HG02938 (cell line): ENCODE data around the gene CAD.
"Not testable (repeated sequence)": the region's sequence is repeated elsewhere in the genome, so short reads cannot be mapped to it uniquely, and the experiment has no call there.

Experiments used
- ATAC-seq: cut with Tn5 transposase; IDR thresholded peaks from one replicate; pipeline ENCODE4 v1.9.1; 2021; ENCODE audit warnings: mild to moderate bottlenecking, moderate library complexity; ENCODE audit not compliant: unreplicated experiment

CAD gene

DNA sequence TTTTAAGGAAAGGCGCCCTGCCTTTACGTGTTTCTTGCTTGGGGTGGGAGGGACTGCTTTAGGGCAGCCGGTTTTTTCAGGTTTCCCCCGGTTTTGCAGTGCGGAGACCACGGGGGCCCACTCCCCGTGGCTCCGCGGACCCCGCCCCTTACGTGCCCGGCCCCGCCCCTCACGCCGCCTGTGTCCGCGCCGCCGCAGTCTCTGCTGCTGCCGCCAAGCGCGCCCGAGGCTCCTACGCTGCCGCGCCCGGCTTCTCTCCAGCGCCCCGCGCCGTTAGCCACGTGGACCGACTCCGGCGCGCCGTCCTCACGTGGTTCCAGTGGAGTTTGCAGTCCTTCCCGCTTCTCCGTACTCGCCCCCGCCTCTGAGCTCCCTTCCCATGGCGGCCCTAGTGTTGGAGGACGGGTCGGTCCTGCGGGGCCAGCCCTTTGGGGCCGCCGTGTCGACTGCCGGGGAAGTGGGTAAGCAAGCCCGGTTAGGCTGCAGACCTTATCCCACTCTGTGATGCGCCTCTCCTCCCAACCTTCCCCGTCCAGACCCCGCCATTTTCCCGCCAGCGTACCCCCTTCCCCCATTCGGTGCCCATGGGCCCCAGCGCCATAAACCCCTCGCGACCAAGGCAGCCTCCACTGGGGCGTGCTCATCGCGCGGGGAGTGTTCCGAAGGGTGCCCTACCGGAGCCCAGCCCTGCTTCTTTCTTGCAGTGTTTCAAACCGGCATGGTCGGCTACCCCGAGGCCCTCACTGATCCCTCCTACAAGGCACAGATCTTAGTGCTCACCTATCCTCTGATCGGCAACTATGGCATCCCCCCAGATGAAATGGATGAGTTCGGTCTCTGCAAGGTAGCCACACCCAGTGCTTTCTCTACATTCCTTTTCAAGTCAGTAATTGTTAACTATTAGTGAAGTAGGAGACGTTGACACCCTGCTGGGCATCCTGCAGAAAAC lies at the start of gene CAD:
Gene CAD, plus strand, starts transcription at position 197 of the 949 bp plus-strand sequence. Its CDS starts 183 bp downstream, at position 380.
- peak; percentile 49 for ATAC-seq

DNA sequence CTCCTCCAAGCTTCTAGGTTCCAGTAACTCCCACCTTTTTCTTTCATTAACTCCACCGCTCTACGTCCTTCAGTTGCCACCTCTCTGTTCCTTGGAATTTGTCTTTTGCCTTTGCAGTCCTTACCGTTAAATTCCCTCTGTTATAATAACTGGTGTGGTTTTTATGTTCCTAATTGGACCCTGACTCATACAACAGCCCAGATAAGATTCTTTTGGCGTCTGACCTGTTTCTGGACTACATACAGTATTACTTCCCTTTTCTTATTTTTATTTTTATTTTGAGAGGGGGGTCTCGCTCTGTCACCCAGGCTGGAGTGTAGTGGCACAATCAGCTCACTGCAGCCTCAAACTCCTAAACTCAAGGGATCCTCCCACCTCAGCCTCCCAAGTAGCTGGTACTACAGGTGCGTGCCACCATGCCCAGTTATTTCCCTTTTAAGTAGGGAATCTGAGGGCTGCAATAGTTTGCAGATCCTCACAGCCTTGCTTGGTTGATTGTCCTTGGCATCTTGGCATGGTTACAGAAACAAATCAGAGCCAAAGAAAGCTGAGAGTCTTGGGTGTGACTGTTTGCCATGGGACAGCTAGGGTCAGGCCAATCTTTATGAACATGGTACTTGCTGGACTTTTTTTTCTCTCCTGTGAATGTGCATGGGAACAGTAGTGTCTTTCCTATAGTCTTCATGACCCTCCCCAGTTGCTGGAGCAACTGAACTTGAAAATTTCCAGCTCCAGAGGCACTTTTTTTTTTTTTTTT lies 46.4 kb upstream of the CAD start:
- ATAC-seq = no peak

DNA sequence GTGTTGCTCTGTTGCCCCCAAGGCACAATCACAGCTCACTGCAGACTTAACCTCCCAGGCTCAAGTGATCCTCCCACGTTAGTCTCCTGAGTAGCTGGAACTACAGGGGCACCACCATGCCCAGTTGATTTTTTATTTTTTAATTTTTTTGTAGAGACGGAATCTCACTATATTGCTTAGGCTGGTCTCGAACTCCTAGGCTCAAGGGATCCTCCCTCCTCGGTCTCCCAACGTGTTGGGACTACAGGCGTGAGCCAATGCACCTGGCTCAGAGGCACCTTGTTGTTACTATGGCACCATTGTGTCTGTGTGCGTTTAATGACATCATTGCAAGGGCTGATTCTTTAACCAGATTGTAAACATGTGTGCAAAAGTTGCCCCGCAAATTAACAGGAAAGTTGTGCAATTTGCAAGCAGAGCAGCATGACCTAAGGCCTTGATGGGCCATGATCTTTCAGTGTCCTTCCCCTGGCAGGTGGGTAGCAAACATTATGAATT lies 45.8 kb upstream of the CAD start:
- no peak for ATAC-seq

DNA sequence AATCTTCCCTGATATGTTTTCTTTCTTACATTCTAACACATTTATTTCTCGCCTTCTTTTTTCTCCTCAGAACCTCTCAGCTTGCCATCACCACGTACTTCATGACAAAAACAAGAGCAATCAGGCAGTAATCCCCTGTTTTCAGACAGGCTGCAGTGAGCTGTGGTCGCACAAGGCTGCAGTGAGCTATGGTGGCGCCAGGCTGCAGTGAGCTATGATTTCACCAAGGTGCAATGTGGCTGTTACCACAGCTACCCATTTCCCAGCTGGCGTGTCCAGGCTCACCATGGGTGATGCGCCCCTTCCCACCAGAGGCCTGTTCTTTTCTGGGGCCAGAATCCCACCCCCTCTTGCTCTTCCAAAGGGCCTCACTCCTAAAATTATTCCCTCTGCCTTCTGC lies 42.5 kb upstream of the CAD start:
- no peak for ATAC-seq

DNA sequence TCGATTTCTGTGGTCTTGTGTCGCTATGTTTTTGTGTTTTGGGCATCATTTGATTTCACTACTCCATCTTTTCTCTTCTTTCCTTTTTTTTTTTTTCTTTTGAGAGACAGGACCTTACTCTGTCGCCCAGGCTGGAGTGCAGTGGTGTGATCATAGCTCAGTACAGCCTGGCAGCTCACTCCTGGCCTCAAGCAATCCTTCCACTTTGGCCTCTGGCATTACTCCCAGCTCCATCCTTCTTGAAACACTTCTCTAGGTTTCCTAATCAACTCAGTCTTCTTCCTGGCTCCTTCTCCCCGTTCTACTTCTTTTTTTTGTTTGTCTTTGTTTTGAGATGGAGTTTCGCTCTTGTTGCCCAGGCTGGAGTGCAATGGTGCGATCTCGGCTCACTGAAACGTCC lies 41.8 kb upstream of the CAD start:
- ATAC-seq = no peak

DNA sequence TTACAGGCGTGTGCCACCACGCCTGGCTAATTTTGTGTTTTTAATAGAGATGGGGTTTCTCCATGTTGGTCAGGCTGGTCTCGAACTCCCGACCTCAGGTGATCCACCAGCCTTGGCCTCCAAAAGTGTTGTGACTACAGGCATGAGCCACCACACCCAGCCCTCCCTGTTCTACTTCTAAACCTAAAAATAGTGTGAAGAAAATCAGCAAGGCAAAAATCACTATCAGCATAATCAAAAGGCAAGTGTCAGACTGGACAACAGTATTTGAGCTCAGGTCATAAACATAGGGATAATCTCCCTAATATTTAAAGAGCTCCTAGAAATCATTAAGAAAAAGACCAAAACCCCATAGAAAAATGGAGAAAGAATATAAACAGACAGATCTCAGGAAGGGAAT lies 41.4 kb upstream of the CAD start:
- ATAC-seq = not testable (repeated sequence)

DNA sequence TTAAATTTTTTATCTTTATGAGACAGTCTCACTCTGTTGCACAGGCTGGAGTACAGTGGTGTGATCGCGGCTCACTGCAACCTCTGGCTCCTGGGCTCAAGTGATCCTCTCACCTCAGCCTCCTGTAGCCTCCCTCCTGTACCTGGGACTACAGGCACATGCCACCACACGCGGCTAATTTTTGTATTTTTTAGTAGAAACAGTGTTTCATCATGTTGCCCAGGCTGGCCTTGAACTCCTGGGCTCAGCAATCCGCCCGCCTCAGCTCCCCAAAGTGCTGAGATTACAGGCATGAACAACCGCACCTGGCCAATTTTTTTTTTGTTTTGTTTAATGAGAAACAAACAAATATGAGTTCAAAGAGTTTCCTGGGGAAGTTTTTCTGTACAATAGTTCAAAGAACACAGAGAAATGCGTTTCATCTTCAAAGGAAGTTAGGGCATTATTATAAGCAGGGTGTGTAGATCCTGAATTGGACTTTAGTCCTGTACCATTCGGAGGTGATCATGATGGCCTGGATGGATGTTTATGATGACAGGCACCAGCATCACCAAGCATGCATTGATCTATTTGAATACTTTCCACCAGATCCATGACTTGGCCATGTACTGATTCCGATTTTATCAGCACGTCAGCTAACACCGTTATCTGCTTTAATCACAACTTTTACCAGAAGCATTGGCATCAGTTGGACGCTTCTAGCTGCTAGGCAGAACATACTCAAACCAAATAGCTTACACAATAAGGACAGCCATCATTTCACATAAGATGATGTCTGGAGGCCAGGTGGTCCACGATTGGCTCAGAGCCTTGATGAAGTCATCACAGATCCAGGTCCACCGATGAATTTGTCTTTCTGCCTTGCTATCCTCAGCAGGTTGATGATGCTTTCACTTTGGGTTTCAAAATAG lies 39.5 kb upstream of the CAD start:
- ATAC-seq = no peak

DNA sequence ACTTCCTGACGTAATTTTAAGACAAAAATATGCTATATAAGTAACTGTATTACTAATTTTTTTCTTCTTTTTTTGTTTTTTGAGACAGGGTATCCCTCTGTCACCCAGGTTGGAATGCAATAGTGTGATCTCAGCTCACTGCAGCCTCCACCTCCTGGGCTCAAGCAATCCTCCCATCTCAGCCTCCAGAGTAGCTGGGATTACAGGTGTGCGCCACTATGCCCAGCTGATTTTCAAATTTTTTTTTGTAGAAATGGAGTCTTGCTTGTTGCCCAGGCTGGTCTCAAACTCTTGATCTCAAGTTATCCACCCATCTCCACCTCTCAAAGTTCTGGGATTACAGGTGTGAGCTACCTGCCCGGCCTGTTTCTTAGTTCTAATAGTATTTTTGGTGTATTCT lies 38.7 kb upstream of the CAD start:
- no peak for ATAC-seq

DNA sequence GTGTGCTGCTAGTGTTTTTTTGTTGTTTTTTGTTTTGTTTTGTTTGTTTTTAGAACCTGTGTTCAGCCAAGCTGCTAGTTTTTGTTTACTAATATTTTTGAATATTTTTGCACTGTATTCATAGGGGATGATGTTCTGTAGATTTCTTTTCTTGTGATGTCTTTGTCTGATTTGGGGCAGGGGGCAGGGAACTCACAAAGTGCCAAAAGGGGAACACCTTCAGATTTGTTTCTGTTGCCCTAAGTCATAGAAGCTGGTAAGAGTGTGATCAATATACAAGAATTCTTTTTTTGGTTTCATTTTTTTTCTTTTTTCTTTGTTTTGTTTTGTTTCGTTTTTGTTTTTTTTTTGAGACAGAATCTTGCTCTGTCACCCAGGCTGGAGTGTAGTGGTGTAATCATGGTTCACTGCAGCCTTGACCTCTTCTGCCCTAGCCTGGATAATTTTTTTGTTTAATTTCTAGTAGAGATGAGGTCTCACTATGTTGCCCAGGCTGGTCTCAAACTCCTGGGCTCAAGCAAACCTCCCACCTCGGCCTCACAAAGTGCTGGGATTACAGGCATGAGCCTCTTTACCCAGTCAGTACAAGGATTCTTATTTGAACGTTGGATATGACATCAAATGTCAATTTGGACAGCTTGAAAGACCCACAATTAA lies 37.7 kb upstream of the CAD start:
- no peak for ATAC-seq

DNA sequence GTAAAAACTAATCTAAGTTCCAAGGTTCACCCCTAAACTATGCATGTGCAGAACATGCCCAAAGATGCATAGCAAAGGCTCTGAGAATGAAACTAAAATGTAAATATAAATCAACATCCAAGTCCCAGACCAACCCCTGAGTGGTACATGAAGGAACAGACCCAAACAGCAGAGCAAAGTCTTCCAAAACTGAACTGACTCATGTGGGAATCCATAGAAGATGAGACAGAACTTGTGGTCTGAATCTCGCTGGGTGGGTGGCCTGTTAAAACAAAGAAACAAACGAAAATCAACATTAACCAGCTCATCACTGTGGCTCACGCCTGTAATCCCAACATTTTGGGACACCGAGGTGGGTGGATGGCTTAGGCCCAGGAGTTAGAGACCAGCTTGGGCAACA lies 34.8 kb upstream of the CAD start:
- ATAC-seq = no peak

DNA sequence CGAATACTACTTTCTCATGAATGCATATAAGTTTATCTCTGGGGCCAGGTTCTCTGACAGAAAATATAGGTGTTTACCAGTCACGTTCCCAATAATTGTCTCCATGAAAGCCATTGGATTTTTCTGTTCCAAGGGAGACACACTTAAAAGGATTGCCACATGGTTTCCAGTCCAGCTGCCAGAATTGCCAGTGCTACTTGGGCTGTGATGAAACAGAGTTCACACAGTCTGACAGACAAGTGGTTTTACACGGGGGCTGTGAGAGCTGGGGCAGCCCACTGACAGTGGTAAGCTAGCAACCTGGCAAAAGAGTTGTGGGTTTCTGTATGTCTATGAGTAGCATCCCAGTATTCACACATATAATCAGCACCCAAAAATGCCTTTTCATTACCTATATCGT lies 33.1 kb upstream of the CAD start:
- no peak for ATAC-seq

DNA sequence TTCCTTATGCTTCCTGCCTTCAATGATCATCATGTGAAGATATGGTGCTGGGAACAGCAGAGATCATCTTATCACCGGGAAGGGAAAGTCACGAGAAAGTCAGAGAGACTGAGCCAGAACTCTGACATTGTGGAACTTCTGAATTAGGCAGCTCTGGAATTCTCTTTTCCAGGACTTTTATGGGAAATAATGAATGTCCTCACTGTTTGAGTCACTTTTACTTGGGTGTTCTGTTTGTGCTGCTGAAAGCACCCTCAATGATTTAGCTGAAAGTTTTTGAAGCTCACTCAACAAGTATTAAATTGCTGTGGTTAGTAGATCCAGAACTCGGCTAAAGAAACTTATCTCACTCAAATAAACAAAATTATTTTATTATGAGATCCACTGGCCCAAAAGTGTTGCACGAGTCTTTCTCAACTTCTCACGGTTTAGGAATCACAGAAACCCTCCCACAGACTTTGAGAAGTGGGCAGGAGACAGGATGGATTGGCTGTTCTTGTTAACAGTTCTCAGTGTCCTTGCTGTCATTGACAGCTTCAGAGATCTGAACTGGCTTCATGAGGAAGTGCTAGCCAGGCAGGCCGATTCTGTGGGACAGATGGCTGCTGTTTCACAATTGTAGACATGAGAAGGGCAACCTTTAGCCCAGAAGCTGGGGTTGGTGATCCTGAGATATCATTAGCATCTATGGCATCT lies 31.7 kb upstream of the CAD start:
- no peak for ATAC-seq

DNA sequence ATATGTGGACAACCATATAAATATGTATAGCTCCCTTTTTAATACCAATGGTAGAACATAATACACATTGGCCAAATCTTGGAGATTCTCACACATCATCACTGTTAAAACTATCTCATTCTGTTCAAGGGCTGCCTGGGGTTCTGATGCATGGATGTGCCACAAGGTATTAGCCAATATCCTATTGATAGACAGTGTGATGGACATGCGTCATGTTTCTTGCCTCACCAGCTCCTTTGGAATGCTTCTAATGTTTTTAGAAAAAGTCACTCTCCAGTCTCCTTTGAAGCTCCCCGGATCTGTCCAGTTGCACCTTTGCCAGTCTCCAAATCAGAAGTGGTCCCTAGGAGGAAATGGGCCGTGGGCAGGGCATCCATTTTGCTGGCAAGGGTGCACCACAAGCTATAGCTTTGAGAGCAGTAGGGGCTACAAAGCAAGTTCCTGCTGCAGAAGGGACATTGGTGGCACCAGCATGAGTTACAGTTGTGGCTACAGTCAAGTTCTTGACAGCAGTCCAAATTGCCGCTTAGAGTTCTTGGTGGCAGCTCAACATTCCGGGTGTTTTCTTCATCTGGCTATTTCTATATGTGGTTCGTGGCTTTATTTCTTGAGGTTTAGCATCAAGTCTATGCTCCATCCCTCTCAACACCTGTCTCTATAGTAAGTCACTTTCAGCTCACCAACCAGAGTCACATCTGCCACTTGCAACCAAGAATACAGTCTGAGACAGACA lies 30.4 kb upstream of the CAD start:
- no peak for ATAC-seq

DNA sequence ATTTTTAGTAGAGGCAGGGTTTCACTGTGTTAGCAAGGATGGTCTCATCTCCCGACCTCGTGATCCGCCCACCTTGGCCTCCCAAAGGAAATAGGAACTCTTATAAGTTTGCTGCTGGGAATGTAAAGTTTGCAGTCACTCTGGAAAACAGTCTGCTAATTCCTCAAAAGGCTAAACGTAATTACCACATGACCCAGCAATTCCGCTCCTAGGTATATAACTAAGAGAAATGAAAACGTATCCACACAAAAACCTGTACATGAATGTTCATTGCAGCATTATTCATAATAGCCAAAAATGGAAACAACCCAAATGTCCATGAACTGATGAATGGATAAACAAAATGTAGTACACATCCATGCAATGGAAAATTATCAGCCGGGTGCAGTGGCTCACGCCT lies 27.2 kb upstream of the CAD start:
- no peak for ATAC-seq

DNA sequence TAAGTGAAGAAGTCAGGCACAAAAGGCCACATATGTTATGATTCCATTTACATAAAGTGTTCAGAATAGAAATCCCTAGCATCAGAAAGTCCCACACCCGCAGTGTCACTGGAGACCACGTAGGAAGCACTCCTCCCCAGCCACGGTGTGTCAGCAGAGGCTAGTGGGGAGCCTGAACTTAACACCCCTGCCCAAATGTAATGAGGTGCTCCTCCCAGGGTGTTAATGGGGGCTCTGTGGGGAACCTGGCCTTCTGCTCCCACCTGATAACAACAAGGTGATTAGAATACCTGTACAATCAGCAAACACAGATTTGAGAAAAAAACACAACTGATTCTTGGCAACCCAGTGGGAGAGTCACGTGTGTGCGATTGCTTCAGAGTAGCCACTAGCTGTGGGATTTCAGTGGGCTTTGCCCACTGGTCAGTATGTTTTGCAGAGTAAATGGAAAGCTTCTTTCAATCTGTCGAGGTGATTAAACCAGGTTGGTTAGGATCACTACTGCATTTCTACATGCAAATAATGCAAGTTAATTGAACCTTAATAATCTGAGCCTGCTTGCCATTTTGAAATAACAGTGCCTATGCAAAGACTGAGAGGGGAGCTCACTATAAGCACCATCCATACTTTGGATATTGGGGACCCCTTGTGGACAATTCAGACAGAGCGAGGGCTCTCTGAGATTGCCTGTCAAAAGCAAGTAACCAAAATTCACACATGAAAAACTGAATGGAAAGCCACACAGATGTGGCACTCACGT lies 25.9 kb upstream of the CAD start:
- ATAC-seq = no peak

DNA sequence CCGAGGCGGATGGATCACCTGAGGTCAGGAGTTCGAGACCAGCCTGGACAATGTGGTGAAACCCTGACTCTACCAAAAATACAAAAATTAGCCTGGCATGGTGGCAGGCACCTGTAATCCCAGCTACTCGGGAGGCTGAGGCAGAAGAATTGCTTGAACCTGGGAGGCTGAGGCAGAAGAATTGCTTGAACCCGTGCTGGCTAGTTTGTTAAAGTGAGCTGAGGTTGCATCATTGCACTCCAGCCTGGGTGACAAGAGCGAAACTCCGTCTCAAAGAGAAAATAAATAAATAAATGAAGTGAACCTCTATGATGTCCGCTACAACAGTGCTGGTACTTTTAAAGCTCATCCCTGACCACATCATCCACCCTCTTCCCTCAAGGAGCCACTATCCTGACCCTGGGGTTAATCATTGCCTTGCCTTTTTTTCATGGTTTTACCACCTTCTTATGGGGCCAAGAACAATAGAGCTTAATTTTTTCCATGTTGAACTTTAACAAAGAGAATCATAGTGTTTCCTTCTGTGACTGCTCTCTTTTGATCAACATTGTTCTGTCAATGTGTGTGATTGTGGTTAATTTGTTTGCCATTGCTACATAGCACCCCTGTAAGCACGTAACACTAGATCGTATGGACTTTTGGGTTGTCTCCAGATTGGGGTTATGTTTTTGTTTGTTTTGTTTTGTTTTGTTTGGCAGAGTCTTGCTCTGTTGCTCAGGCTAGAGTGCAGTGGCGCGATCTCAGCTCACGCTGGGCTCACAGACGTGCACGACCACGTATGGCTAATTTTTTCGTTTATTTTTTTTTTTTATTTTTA lies 22.4 kb upstream of the CAD start:
- no peak for ATAC-seq

DNA sequence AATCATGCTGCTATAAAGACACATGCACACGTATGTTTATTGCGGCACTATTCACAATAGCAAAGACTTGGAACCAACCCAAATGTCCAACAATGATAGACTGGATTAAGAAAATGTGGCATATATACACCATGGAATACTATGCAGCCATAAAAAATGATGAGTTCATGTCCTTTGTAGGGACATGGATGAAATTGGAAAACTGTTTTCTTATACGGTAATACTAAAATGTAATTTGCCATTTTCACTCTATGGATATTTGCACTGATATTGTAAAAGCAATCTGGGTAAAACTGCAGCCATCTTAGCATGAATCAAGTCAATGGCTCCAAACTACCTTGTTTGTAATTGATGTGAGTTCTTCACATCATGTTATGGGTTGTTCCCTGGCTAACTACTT lies 21.4 kb upstream of the CAD start:
- ATAC-seq = not testable (repeated sequence)
